ENCODE results near the gene SLC36A3.

- TF ChIP-seq POLR2AphosphoS5 (IDR thresholded peaks at IDR 0.05; ENCODE audit: low read depth, low read length), result no peak
- TF ChIP-seq POLR2A (IDR thresholded peaks at IDR 0.05; ENCODE audit: low read depth, low read length), result no peak
- no peak for TF ChIP-seq TAF1 (IDR thresholded peaks at IDR 0.05; ENCODE audit: borderline replicate concordance, low read depth, low read length)
Measured at GRCh38 chr5:151326266-151326665, 22.7 kb upstream of the SLC36A3 start.

Measured in GM12892 (cell line).